GM23338 (cell line): Measurements from ENCODE around the gene NUBP1. TPM values are rescaled to one million over a fixed set of nuclear protein-coding genes. Genes with fewer than 3 reads are reported as not detected.

Experiments used
- ATAC-seq: fragments of 200-7000 bp; cut with Tn5 transposase; 3 replicates; pipeline ENCODE4 v1.9.1; 2020
- DNase-seq: peaks from one replicate; pipeline ENCODE4 v3.0.0-alpha.2; 2015; ENCODE audit warnings: low spot score
- H2AFZ ChIP-seq: fragments of 200-600 bp; sonication (generic); 2 replicates; pipeline ENCODE4 v1.8.0; 2016; ENCODE audit warnings: antibody characterized with exemption, mild to moderate bottlenecking, moderate library complexity
- H3F3A ChIP-seq: fragments of 200-600 bp; sonication (generic); replicated peaks from 2 replicates; pipeline ENCODE4 v1.8.0; 2017; ENCODE audit warnings: antibody characterized with exemption, mixed run types, low read depth
- H3K27ac ChIP-seq: fragments of 200-600 bp; sonication (generic); 2 replicates; pipeline ENCODE4 v1.6.1; 2016; ENCODE audit warnings: low read depth
- H3K27me3 ChIP-seq: fragments of 200-600 bp; sonication (generic); 2 replicates; pipeline ENCODE4 v1.8.0; 2016; ENCODE audit warnings: mild to moderate bottlenecking, mixed run types, moderate library complexity; ENCODE audit not compliant: insufficient read depth
- H3K36me3 ChIP-seq: fragments of 200-600 bp; sonication (generic); 2 replicates; pipeline ENCODE4 v1.8.0; 2016; ENCODE audit warnings: mild to moderate bottlenecking; ENCODE audit not compliant: insufficient read depth
- H3K4me1 ChIP-seq: fragments of 200-600 bp; sonication (generic); 2 replicates; pipeline ENCODE4 v1.8.0; 2016; ENCODE audit warnings: mild to moderate bottlenecking, moderate library complexity; ENCODE audit not compliant: insufficient read depth
- H3K4me2 ChIP-seq: fragments of 200-600 bp; sonication (generic); 2 replicates; pipeline ENCODE4 v1.7.1; 2017; ENCODE audit warnings: mixed run types
- H3K4me3 ChIP-seq: fragments of 200-600 bp; sonication (generic); 2 replicates; pipeline ENCODE4 v1.6.1; 2016; ENCODE audit warnings: mixed run types
- H3K79me2 ChIP-seq: fragments of 200-600 bp; sonication (generic); replicated peaks from 2 replicates; pipeline ENCODE4 v1.8.0; 2017; ENCODE audit warnings: mild to moderate bottlenecking; ENCODE audit not compliant: insufficient read depth
- H3K9me2 ChIP-seq: fragments of 200-600 bp; sonication (generic); 2 replicates; pipeline ENCODE4 v1.8.0; 2017; ENCODE audit not compliant: insufficient read depth
- H4K20me1 ChIP-seq: fragments of 200-600 bp; sonication (generic); replicated peaks from 2 replicates; pipeline ENCODE4 v1.8.0; 2017; ENCODE audit warnings: mild to moderate bottlenecking; ENCODE audit not compliant: insufficient read depth
- H3K27ac Mint-ChIP-seq: 2 replicates; pipeline ENCODE4 v1.8.0; 2020; ENCODE audit warnings: inconsistent platforms, mild to moderate bottlenecking, moderate library complexity, mixed read lengths
- H3K27me3 Mint-ChIP-seq: 3 replicates; pipeline ENCODE4 v1.8.0; 2022; ENCODE audit warnings: low read depth, mild to moderate bottlenecking, moderate library complexity, mixed read lengths, inconsistent platforms; ENCODE audit not compliant: insufficient read depth, poor library complexity
- H3K36me3 Mint-ChIP-seq: 3 replicates; pipeline ENCODE4 v1.8.0; 2021; ENCODE audit warnings: low read depth, mild to moderate bottlenecking, inconsistent platforms, moderate library complexity, mixed read lengths
- H3K4me1 Mint-ChIP-seq: 3 replicates; pipeline ENCODE4 v1.8.0; 2020; ENCODE audit warnings: mild to moderate bottlenecking, inconsistent platforms, mixed read lengths
- H3K4me3 Mint-ChIP-seq: 3 replicates; pipeline ENCODE4 v1.8.0; 2021; ENCODE audit warnings: moderate library complexity, mild to moderate bottlenecking, inconsistent platforms, mixed read lengths
- H3K9me3 Mint-ChIP-seq: 3 replicates; pipeline ENCODE4 v1.8.0; 2020; ENCODE audit warnings: moderate library complexity, mild to moderate bottlenecking, inconsistent platforms, mixed read lengths
- CREB1 ChIP-seq: fragments of 250-450 bp; sonication (Bioruptor Pico); IDR thresholded peaks from 2 replicates; pipeline ENCODE4 v1.5.0; 2020; ENCODE audit warnings: low read depth, mild to moderate bottlenecking, moderate library complexity
- EZH2 ChIP-seq: fragments of 200-600 bp; sonication (generic); IDR thresholded peaks from one replicate; pipeline ENCODE4 v1.8.0; 2017; ENCODE audit warnings: antibody characterized with exemption, mild to moderate bottlenecking, low read depth; ENCODE audit not compliant: unreplicated experiment
- EZH2phosphoT487 ChIP-seq: fragments of 200-600 bp; sonication (generic); IDR thresholded peaks from one replicate; pipeline ENCODE4 v1.8.1; 2018; ENCODE audit warnings: antibody characterized with exemption; ENCODE audit not compliant: unreplicated experiment
- JUNB ChIP-seq: IDR thresholded peaks from one replicate; pipeline ENCODE4 v1.6.1; 2016; ENCODE audit warnings: antibody characterized with exemption; ENCODE audit not compliant: unreplicated experiment
- NANOG ChIP-seq: IDR thresholded peaks from 2 replicates; pipeline ENCODE4 v1.6.1; 2016; ENCODE audit warnings: antibody characterized with exemption, borderline replicate concordance
- POLR2AphosphoS5 ChIP-seq: IDR thresholded peaks from 2 replicates; pipeline ENCODE4 v1.6.1; 2016; ENCODE audit warnings: antibody characterized with exemption, low read depth
- STAT1 ChIP-seq: IDR thresholded peaks from one replicate; pipeline ENCODE4 v1.6.1; 2016; ENCODE audit warnings: antibody characterized with exemption; ENCODE audit not compliant: unreplicated experiment
- ZNF114 ChIP-seq: fragments of 250-450 bp; sonication (Bioruptor Pico); IDR thresholded peaks from 2 replicates; pipeline ENCODE4 v1.5.0; 2020; ENCODE audit warnings: mild to moderate bottlenecking, moderate library complexity
- ZNF331 ChIP-seq: fragments of 250-450 bp; sonication (Bioruptor Pico); IDR thresholded peaks from 2 replicates; pipeline ENCODE4 v1.5.0; 2020; ENCODE audit warnings: low read depth, mild to moderate bottlenecking, moderate library complexity
- polyA plus RNA-seq: library from polyadenylated mRNA; unstranded; fragments of >200 nt; fragmentation: Nextera tagmentation; extraction: Ambion mirVana; gene quantifications from 2 replicates; pipeline ENCODE4 v1.2.1, GENCODE V29; 2016
- total RNA-seq: library from RNA; depleted of rRNA; stranded (reverse); fragments of >200 nt; shearing (Covaris generic); gene quantifications from 2 replicates; pipeline ENCODE4 v1.2.3, GENCODE V29; 2014
- TF ChIP-seq, protein P1 (sequence below): fragments of 250-450 bp; sonication (Bioruptor Pico); IDR thresholded peaks from 2 replicates; pipeline ENCODE4 v1.5.0; 2020; ENCODE audit warnings: mild to moderate bottlenecking, moderate library complexity
- TF ChIP-seq, protein P2 (sequence below): IDR thresholded peaks from 2 replicates; pipeline ENCODE4 v1.6.1; 2016; ENCODE audit warnings: antibody characterized with exemption
- TF ChIP-seq, protein P3 (sequence below): IDR thresholded peaks from one replicate; pipeline ENCODE4 v1.6.1; 2018; ENCODE audit warnings: antibody characterized with exemption; ENCODE audit not compliant: unreplicated experiment
- TF ChIP-seq, protein P4 (sequence below), 2 experiments: fragments of 200-600 bp in 1 of 2; sonication (generic) in 1 of 2; conservative IDR thresholded peaks; 2 replicates each; pipeline versions ENCODE4 v1.5.1 to v1.6.1; 2016 to 2017; ENCODE audit warnings: antibody characterized with exemption in 2 of 2, low read depth in 2 of 2, mild to moderate bottlenecking in 2 of 2, moderate library complexity in 1 of 2

Gene NUBP1
- total and polyA plus RNA-seq, 2 experiments from 2014 or later, result 22.8 to 41.2 TPM

DNA sequence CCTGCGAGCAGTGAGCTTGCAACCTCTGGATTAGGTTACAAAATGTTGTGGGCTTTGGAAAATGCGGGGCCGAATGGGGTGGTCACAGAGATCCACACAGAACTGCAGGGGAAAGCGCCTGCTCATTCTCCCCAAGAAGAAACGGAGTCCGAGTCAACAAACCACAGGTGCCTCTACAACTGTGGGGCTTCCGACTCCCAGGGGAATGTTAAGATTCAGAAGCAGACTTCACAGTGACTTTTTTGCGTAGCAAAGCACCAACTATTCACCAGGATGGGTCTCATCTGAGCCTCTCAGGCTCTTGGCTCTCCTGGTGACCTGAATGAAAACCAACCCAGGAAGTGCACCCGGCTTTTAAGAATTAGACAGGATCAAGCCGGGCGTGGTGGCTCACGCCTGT is 33.7 kb downstream of the NUBP1 start:
- no peak overlapping the region for H3K27ac Mint-ChIP-seq

More for the DNA sequence above, 33.7 kb downstream of the NUBP1 start:
- peaks cover 13% of the 10 kb centered on the region for H3K9me3 Mint-ChIP-seq
- peaks cover 2% of the 10 kb centered on the region; the same call in 2 of the 3 replicates for H3K4me1 Mint-ChIP-seq
- Histone ChIP-seq H3K27me3 (no peaks in the 10 kb centered on the region), H3K27ac (no peak overlapping the region), H3K4me1 (no peaks in the 10 kb centered on the region), H2AFZ (no peak overlapping the region), H3K79me2 (no peaks in the 10 kb centered on the region), H3F3A (no peaks in the 10 kb centered on the region), H3K9me2 (no peaks in the 10 kb centered on the region), H3K4me3 (no peak overlapping the region), H3K4me2 (no peak overlapping the region), H4K20me1 (no peaks in the 10 kb centered on the region), H3K36me3 (no peaks in the 10 kb centered on the region)
- H3K36me3 Mint-ChIP-seq, result peaks cover 7% of the 10 kb centered on the region; the same call in 2 of the 3 replicates
- TF ChIP-seq, protein P1, sequence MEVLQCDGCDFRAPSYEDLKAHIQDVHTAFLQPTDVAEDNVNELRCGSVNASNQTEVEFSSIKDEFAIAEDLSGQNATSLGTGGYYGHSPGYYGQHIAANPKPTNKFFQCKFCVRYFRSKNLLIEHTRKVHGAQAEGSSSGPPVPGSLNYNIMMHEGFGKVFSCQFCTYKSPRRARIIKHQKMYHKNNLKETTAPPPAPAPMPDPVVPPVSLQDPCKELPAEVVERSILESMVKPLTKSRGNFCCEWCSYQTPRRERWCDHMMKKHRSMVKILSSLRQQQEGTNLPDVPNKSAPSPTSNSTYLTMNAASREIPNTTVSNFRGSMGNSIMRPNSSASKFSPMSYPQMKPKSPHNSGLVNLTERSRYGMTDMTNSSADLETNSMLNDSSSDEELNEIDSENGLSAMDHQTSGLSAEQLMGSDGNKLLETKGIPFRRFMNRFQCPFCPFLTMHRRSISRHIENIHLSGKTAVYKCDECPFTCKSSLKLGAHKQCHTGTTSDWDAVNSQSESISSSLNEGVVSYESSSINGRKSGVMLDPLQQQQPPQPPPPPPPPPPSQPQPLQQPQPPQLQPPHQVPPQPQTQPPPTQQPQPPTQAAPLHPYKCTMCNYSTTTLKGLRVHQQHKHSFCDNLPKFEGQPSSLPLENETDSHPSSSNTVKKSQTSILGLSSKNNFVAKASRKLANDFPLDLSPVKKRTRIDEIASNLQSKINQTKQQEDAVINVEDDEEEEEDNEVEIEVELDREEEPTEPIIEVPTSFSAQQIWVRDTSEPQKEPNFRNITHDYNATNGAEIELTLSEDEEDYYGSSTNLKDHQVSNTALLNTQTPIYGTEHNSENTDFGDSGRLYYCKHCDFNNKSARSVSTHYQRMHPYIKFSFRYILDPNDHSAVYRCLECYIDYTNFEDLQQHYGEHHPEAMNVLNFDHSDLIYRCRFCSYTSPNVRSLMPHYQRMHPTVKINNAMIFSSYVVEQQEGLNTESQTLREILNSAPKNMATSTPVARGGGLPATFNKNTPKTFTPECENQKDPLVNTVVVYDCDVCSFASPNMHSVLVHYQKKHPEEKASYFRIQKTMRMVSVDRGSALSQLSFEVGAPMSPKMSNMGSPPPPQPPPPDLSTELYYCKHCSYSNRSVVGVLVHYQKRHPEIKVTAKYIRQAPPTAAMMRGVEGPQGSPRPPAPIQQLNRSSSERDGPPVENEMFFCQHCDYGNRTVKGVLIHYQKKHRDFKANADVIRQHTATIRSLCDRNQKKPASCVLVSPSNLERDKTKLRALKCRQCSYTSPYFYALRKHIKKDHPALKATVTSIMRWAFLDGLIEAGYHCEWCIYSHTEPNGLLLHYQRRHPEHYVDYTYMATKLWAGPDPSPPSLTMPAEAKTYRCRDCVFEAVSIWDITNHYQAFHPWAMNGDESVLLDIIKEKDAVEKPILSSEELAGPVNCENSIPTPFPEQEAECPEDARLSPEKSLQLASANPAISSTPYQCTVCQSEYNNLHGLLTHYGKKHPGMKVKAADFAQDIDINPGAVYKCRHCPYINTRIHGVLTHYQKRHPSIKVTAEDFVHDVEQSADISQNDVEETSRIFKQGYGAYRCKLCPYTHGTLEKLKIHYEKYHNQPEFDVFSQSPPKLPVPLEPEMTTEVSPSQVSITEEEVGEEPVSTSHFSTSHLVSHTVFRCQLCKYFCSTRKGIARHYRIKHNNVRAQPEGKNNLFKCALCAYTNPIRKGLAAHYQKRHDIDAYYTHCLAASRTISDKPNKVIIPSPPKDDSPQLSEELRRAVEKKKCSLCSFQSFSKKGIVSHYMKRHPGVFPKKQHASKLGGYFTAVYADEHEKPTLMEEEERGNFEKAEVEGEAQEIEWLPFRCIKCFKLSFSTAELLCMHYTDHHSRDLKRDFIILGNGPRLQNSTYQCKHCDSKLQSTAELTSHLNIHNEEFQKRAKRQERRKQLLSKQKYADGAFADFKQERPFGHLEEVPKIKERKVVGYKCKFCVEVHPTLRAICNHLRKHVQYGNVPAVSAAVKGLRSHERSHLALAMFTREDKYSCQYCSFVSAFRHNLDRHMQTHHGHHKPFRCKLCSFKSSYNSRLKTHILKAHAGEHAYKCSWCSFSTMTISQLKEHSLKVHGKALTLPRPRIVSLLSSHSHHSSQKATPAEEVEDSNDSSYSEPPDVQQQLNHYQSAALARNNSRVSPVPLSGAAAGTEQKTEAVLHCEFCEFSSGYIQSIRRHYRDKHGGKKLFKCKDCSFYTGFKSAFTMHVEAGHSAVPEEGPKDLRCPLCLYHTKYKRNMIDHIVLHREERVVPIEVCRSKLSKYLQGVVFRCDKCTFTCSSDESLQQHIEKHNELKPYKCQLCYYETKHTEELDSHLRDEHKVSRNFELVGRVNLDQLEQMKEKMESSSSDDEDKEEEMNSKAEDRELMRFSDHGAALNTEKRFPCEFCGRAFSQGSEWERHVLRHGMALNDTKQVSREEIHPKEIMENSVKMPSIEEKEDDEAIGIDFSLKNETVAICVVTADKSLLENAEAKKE (CRISPR knock-in tag), result no peak
- TF ChIP-seq EZH2phosphoT487, result no peak
- TF ChIP-seq ZNF331 (CRISPR knock-in tag), result no peak
- no peak for TF ChIP-seq ZNF114 (CRISPR knock-in tag)
- TF ChIP-seq, protein P2, sequence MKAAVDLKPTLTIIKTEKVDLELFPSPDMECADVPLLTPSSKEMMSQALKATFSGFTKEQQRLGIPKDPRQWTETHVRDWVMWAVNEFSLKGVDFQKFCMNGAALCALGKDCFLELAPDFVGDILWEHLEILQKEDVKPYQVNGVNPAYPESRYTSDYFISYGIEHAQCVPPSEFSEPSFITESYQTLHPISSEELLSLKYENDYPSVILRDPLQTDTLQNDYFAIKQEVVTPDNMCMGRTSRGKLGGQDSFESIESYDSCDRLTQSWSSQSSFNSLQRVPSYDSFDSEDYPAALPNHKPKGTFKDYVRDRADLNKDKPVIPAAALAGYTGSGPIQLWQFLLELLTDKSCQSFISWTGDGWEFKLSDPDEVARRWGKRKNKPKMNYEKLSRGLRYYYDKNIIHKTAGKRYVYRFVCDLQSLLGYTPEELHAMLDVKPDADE, result no peak
- no peak for TF ChIP-seq STAT1
- no peak for TF ChIP-seq JUNB
- TF ChIP-seq, protein P3, sequence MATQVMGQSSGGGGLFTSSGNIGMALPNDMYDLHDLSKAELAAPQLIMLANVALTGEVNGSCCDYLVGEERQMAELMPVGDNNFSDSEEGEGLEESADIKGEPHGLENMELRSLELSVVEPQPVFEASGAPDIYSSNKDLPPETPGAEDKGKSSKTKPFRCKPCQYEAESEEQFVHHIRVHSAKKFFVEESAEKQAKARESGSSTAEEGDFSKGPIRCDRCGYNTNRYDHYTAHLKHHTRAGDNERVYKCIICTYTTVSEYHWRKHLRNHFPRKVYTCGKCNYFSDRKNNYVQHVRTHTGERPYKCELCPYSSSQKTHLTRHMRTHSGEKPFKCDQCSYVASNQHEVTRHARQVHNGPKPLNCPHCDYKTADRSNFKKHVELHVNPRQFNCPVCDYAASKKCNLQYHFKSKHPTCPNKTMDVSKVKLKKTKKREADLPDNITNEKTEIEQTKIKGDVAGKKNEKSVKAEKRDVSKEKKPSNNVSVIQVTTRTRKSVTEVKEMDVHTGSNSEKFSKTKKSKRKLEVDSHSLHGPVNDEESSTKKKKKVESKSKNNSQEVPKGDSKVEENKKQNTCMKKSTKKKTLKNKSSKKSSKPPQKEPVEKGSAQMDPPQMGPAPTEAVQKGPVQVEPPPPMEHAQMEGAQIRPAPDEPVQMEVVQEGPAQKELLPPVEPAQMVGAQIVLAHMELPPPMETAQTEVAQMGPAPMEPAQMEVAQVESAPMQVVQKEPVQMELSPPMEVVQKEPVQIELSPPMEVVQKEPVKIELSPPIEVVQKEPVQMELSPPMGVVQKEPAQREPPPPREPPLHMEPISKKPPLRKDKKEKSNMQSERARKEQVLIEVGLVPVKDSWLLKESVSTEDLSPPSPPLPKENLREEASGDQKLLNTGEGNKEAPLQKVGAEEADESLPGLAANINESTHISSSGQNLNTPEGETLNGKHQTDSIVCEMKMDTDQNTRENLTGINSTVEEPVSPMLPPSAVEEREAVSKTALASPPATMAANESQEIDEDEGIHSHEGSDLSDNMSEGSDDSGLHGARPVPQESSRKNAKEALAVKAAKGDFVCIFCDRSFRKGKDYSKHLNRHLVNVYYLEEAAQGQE, result no peak
- TF ChIP-seq CREB1 (CRISPR knock-in tag), result no peak
- TF ChIP-seq NANOG, result no peak
- TF ChIP-seq, protein P4, sequence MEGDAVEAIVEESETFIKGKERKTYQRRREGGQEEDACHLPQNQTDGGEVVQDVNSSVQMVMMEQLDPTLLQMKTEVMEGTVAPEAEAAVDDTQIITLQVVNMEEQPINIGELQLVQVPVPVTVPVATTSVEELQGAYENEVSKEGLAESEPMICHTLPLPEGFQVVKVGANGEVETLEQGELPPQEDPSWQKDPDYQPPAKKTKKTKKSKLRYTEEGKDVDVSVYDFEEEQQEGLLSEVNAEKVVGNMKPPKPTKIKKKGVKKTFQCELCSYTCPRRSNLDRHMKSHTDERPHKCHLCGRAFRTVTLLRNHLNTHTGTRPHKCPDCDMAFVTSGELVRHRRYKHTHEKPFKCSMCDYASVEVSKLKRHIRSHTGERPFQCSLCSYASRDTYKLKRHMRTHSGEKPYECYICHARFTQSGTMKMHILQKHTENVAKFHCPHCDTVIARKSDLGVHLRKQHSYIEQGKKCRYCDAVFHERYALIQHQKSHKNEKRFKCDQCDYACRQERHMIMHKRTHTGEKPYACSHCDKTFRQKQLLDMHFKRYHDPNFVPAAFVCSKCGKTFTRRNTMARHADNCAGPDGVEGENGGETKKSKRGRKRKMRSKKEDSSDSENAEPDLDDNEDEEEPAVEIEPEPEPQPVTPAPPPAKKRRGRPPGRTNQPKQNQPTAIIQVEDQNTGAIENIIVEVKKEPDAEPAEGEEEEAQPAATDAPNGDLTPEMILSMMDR (conservative IDR thresholded peaks at IDR 0.05; ENCODE audit: low read depth in 2 of 2), result no peak
- no peak for TF ChIP-seq EZH2
- TF ChIP-seq POLR2AphosphoS5, result no peak
- ATAC-seq (no peak), DNase-seq (no peak)
- H3K4me3 Mint-ChIP-seq, result no peak overlapping the region
- peaks cover 4% of the 10 kb centered on the region for H3K27me3 Mint-ChIP-seq
